Gastrocnemius medialis (tissue), 4 donors: Measurements from ENCODE around the gene MYLK3. TPM values are rescaled to one million over a fixed set of nuclear protein-coding genes. Genes with fewer than 3 reads are reported as not detected.

Experiments
- ATAC-seq, 2 donors: fragments of 150-250 bp; one replicate each; pipeline ENCODE4 v1.9.1; 2016
- DNase-seq, 2 donors: peaks; one replicate each; pipeline ENCODE4 v3.0.0-alpha.2; 2019
- H3K27ac ChIP-seq, 4 donors: fragments of 200-600 bp; sonication (generic); 1 replicate in 1 of 4; 2 replicates in 3 of 4; pipeline ENCODE4 v1.5.1; 2016 to 2018; ENCODE audit warnings: mild to moderate bottlenecking in 2 of 4, moderate library complexity in 1 of 4
- H3K27me3 ChIP-seq, 3 donors: fragments of 200-600 bp; sonication (generic) in 2 of 3; 1 replicate in 1 of 3; 2 replicates in 2 of 3; pipeline versions ENCODE4 v1.5.1 to v1.6.0; 2016 to 2019; ENCODE audit warnings: mild to moderate bottlenecking in 1 of 3, moderate library complexity in 1 of 3
- H3K36me3 ChIP-seq, 2 donors: fragments of 200-600 bp; sonication (generic) in 1 of 2; one replicate each; pipeline ENCODE4 v1.5.1; 2017 to 2018
- H3K4me1 ChIP-seq, 2 donors: fragments of 200-600 bp; sonication (generic) in 1 of 2; one replicate each; pipeline ENCODE4 v1.5.1; 2016 to 2017; ENCODE audit warnings: mild to moderate bottlenecking in 2 of 2
- H3K4me3 ChIP-seq, 4 donors: fragments of 200-600 bp; sonication (generic) in 3 of 4; 1 replicate in 1 of 4; 2 replicates in 3 of 4; pipeline ENCODE4 v1.5.1; 2016 to 2019; ENCODE audit warnings: mild to moderate bottlenecking in 2 of 4
- H3K9me3 ChIP-seq, 3 donors: fragments of 200-600 bp; sonication (generic) in 2 of 3; 1 replicate in 1 of 3; 2 replicates in 2 of 3; pipeline ENCODE4 v1.5.1; 2016 to 2019
- CTCF ChIP-seq, 5 experiments: fragments of 450-650 bp in 3 of 5; fragments of 200-600 bp in 2 of 5; sonication (generic) in 2 of 5; IDR thresholded peaks in 4 of 5; conservative IDR thresholded peaks in 1 of 5; 1 replicate in 4 of 5; 2 replicates in 1 of 5; pipeline ENCODE4 v1.5.1; 2016 to 2019; ENCODE audit warnings: antibody characterized with exemption in 5 of 5, mild to moderate bottlenecking in 3 of 5, moderate library complexity in 3 of 5
- POLR2A ChIP-seq, 2 donors: fragments of 450-650 bp; IDR thresholded peaks; one replicate each; pipeline ENCODE4 v1.6.1; 2017; ENCODE audit warnings: antibody characterized with exemption in 2 of 2, mild to moderate bottlenecking in 2 of 2, moderate library complexity in 2 of 2
- in situ Hi-C, 4 donors: fragments of 200-750 bp; cut with MboI; loops; one replicate each; pipeline versions ENCODE4 v1.15.0 to v1.8.0; 2017; ENCODE audit warnings: low sequenced_read_pairs in 4 of 4
- intact Hi-C: fragments of 100-400 bp; cut with DNase I; formaldehyde crosslinking; loops from one replicate; pipeline ENCODE4 v1.15.1; 2023; ENCODE audit warnings: low total_unique reads
- total RNA-seq, 4 donors: library from RNA; depleted of rRNA; stranded (reverse); fragments of >200 nt; gene quantifications; one replicate each; pipeline versions ENCODE4 v1.1.0 to v1.2.3, GENCODE V29; 2016

Gene MYLK3
- total RNA-seq, 4 donors from 2014 or later = 2.4 to 9.2 (median 5.2) TPM

- H3K9me3 ChIP-seq = no peaks in the 10 kb centered on the region
- intact Hi-C loops (no loop called here), in situ Hi-C loops (loop anchor here in 2 of 4 donors (10.0 kb wide), 1 partner anchor 116 kb away; no protein-coding TSS in a partner anchor)
- ATAC-seq = no peak
- no peak for DNase-seq
- H3K27ac ChIP-seq = peak overlapping the region in 3 of 4 donors; percentile 50 to 68 (median 68)
- H3K4me1 ChIP-seq = no peaks in the 10 kb centered on the region
- peak overlapping the region; percentile 68 to 84 (median 72) for H3K4me3 ChIP-seq
- no peak for TF ChIP-seq POLR2A (IDR thresholded peaks at IDR 0.05)
- no peak for TF ChIP-seq CTCF (IDR thresholded peaks at IDR 0.05 in 4 of 5, conservative IDR thresholded peaks at IDR 0.05 in 1 of 5)
- no peaks in the 10 kb centered on the region for H3K36me3 ChIP-seq
- H3K27me3 ChIP-seq = no peaks in the 10 kb centered on the region
These were observed 42.6 kb upstream of the MYLK3 start for GRCh38 chr16:46790599-46791270.

GRCh38 chr16:46789499-46790414 is 41.6 kb upstream of the MYLK3 start:
- Histone ChIP-seq H3K27me3 (no peaks in the 10 kb centered on the region), H3K27ac (peak overlapping the region; percentile 40 to 68 (median 59)), H3K9me3 (no peaks in the 10 kb centered on the region), H3K36me3 (no peaks in the 10 kb centered on the region), H3K4me3 (peak overlapping the region; percentile 68 to 84 (median 72)), H3K4me1 (no peaks in the 10 kb centered on the region)
- TF ChIP-seq CTCF (IDR thresholded peaks at IDR 0.05 in 4 of 5, conservative IDR thresholded peaks at IDR 0.05 in 1 of 5) (no peak), POLR2A (IDR thresholded peaks at IDR 0.05) (no peak)
- DNase-seq (peak; percentile 59 to 76), ATAC-seq (peak; percentile 86 to 94)
- in situ Hi-C loops (loop anchor here in 2 of 4 donors (10.0 kb wide), 1 partner anchor 115 kb away; no protein-coding TSS in a partner anchor), intact Hi-C loops (no loop called here)

DNA sequence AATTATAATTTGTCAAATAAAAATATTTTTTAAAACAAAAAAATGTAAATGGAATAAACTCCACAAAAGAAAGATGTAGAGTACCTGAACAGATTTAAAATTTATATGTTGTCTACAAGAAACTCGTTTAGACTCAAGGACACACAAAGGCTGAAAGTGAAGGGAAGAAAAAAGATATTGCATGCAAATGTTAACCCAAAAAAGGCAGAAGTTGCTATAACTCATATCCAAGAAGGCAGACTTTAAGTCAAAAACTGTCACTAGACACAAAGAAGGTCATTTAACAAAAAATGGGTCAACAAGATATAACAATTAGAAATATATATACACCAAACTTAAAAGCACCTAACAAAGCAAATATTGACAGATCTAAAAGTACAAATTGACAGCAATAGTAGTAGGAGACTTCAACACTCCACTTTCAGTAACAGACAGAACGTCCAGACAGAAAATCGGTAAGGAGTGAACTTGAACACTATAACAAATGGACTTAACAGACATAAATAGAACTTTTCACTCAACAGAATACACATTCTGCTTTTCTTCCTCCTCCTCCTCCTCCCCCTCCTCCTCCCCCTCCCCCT is 40.8 kb upstream of the MYLK3 start:
- H3K4me3 ChIP-seq = no peak overlapping the region
- DNase-seq (no peak), ATAC-seq (no peak)
- H3K9me3 ChIP-seq = no peaks in the 10 kb centered on the region
- TF ChIP-seq POLR2A (IDR thresholded peaks at IDR 0.05) (no peak), CTCF (IDR thresholded peaks at IDR 0.05 in 4 of 5, conservative IDR thresholded peaks at IDR 0.05 in 1 of 5) (no peak)
- in situ Hi-C loops = no loop called here
- H3K27ac ChIP-seq = no peak overlapping the region
- H3K36me3 ChIP-seq = no peaks in the 10 kb centered on the region
- no peaks in the 10 kb centered on the region for H3K4me1 ChIP-seq
- intact Hi-C loops = no loop called here
- H3K27me3 ChIP-seq = no peaks in the 10 kb centered on the region

- in situ Hi-C loops = no loop called here
These were observed 39.8 kb upstream of the MYLK3 start for GRCh38 chr16:46787909-46788308.

More at GRCh38 chr16:46787909-46788308, 39.8 kb upstream of the MYLK3 start:
- intact Hi-C loops = no loop called here
- Histone ChIP-seq H3K4me1 (no peaks in the 10 kb centered on the region), H3K9me3 (no peaks in the 10 kb centered on the region), H3K27ac (no peak overlapping the region), H3K36me3 (no peaks in the 10 kb centered on the region), H3K4me3 (no peak overlapping the region), H3K27me3 (no peaks in the 10 kb centered on the region)
- ATAC-seq = no peak
- DNase-seq = no peak
- TF ChIP-seq CTCF (IDR thresholded peaks at IDR 0.05 in 4 of 5, conservative IDR thresholded peaks at IDR 0.05 in 1 of 5) (no peak), POLR2A (IDR thresholded peaks at IDR 0.05) (no peak)
